Effector memory CD4-positive, alpha-beta T cell (primary cell): Measurements from ENCODE around the gene GTSE1.
A peak's percentile ranks its signal among the peaks of the same experiment; 100 is the strongest.

Source experiments
- DNase-seq, 3 donors: peaks; one replicate each; pipeline ENCODE4 v3.0.0-alpha.2; 2020
- H3K27ac ChIP-seq: 2 replicates; pipeline ENCODE4 v1.7.0; 2013; ENCODE audit warnings: mild to moderate bottlenecking, low read length, moderate library complexity; ENCODE audit not compliant: insufficient read depth, poor library complexity, severe bottlenecking
- H3K27me3 ChIP-seq: replicated peaks from 2 replicates; pipeline ENCODE4 v1.7.0; 2013; ENCODE audit warnings: mild to moderate bottlenecking, low read length; ENCODE audit not compliant: insufficient read depth, control insufficient read depth, poor library complexity, severe bottlenecking
- H3K36me3 ChIP-seq: 2 replicates; pipeline ENCODE4 v1.7.0; 2013; ENCODE audit warnings: mild to moderate bottlenecking, low read length, moderate library complexity; ENCODE audit not compliant: control insufficient read depth, insufficient read depth
- H3K4me1 ChIP-seq: 2 replicates; pipeline ENCODE4 v1.7.0; 2013; ENCODE audit warnings: low read length, mild to moderate bottlenecking; ENCODE audit not compliant: control insufficient read depth, insufficient read depth, poor library complexity, severe bottlenecking
- H3K4me3 ChIP-seq: 2 replicates; pipeline ENCODE4 v1.7.0; 2013; ENCODE audit warnings: low read length, low read depth, mild to moderate bottlenecking; ENCODE audit not compliant: insufficient read depth, poor library complexity, severe bottlenecking
- H3K9me3 ChIP-seq: 2 replicates; pipeline ENCODE4 v1.7.0; 2013; ENCODE audit warnings: mild to moderate bottlenecking, low read length, moderate library complexity; ENCODE audit not compliant: control insufficient read depth

GTSE1 gene

DNA sequence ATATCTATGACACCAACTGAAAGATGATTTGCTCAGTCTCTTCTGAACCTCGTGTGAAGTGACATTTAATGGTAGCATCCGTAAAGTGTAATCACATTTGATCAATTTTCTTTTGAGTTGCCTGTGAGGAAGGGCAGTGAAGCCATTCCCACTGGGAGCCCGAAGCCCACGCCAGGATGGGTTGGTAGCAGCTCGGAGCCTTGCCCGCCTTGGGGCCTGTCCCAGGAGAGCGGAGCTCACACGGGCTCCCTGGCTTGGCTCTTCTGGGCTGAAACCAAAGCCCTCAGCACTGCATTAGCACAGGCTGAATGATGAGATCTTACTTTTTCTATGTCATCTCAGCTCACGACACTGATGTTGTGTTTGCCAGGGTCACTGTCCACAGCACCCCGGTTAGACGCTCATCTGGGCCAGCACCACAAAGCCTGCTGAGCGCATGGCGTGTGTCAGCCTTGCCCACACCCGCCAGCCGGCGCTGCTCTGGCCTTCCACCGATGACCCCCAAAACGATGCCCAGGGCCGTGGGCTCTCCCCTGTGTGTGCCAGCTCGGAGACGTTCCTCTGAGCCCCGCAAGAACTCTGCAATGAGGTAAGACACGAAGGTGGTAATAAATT is 29.5 kb downstream of the GTSE1 start:
- no peaks in the 10 kb centered on the region for H3K27me3 ChIP-seq
- no peak overlapping the region for H3K4me3 ChIP-seq
- no peaks in the 10 kb centered on the region for H3K36me3 ChIP-seq
- H3K27ac ChIP-seq: no peak overlapping the region
- no peak for DNase-seq
- H3K4me1 ChIP-seq: no peaks in the 10 kb centered on the region
- H3K9me3 ChIP-seq: no peaks in the 10 kb centered on the region

DNA sequence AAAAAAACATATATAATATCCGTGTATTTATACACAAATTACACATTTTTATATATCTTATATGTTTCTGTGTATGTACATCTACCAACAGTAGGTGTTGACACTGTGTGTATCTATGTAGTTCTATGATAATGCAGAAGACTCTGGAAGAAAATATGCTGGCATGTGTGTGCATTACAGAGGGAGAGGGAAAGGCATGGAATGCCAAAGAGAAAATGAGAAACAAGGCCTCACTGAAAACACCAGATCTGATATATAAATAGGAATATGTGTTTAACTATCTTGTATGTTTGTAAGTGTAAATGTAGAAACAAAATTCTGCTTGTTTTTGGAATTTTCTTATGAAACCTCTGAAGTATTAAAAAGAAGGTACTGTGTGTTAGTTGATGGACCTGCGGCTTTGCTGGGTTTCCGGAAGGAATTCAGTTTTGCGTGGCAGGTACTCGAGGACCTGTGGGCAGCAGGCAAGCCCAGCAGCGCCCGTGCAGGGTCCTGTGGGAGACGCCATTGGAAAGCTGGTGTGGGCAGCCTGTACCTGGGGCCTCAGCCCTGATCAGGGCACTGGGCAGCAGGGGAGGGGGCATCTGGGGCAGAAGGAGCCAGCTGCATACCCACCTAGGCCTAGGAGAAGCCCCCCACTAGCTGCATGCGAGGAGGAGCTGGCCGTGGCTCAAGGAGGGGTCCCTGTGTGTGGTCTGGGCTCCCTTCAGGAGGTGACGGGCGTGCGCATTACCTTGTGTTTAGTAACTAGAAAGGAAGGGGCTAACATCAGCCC is 31.2 kb downstream of the GTSE1 start:
- no peak overlapping the region for H3K27ac ChIP-seq
- H3K4me3 ChIP-seq: no peak overlapping the region
- no peaks in the 10 kb centered on the region for H3K36me3 ChIP-seq
- DNase-seq: no peak
- no peaks in the 10 kb centered on the region for H3K27me3 ChIP-seq
- H3K9me3 ChIP-seq: no peaks in the 10 kb centered on the region
- H3K4me1 ChIP-seq: no peaks in the 10 kb centered on the region

DNA sequence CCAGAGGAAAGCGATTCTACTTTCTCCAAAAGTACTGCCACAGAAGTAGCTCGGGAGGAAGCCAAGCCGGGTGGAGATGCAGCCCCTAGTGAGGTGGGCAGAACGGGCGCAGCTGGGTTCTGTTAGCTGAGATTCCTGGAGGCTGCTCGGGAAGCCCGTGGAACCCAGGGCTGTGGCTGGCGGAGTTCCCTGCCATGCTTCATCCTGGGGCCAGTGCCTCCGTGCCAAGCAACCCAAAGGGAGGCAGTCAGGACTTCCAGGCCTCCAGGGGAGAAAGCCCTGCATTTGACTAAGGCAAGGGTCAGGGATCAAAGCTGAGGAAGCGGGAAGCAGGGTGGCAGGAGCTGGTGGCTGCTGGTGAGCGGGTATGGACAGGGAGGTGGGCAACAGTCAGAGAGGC is 32.1 kb downstream of the GTSE1 start:
- Histone ChIP-seq H3K36me3 (no peaks in the 10 kb centered on the region), H3K4me1 (no peaks in the 10 kb centered on the region), H3K4me3 (no peak overlapping the region), H3K9me3 (no peaks in the 10 kb centered on the region), H3K27me3 (no peaks in the 10 kb centered on the region), H3K27ac (no peak overlapping the region)
- DNase-seq: no peak

DNA sequence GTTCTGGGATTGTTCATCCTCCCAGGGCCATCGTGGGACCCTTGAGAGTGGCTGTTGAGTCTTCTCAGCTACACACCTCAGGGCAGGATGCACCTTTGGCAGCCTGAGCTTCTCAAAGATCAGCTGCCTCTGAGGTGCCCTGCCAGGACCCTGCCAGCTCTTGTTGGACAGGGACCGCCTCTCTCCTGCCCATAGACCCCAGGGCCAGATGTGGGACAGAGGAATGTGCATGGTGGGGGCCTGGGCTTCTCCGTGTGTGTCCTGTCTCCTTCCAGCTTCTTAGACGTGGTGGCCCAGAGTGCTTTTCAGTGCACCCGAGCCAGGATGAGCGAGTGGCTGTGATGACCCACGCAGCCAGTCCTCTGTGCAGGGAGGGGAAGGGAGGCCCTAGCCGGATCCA is 32.9 kb downstream of the GTSE1 start:
- Histone ChIP-seq H3K4me1 (no peaks in the 10 kb centered on the region), H3K36me3 (no peaks in the 10 kb centered on the region), H3K9me3 (no peaks in the 10 kb centered on the region), H3K4me3 (no peak overlapping the region), H3K27me3 (no peaks in the 10 kb centered on the region), H3K27ac (no peak overlapping the region)
- no peak for DNase-seq

DNA sequence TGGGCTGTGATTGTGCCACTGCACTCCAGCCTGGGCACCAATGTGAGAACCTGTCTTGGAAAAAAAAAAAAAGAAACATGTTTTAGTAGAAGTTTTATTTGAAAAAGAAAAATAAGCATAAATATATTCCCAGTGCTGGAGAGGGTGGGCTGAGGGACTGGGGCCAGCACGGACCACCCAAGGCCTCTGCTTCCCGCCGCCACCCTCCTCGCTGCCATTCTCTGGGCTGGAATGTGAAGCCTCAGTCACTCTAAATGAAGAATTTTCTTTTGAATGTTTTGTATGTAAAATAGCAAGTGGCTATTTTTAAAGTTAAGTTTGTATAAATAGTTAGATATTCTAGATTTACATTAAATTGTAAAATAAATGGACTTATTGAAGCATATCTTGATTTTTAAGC is 33.8 kb downstream of the GTSE1 start:
- no peak overlapping the region for H3K27ac ChIP-seq
- no peaks in the 10 kb centered on the region for H3K9me3 ChIP-seq
- no peak overlapping the region for H3K4me3 ChIP-seq
- no peaks in the 10 kb centered on the region for H3K27me3 ChIP-seq
- H3K36me3 ChIP-seq: no peaks in the 10 kb centered on the region
- H3K4me1 ChIP-seq: no peaks in the 10 kb centered on the region
- no peak for DNase-seq

DNA sequence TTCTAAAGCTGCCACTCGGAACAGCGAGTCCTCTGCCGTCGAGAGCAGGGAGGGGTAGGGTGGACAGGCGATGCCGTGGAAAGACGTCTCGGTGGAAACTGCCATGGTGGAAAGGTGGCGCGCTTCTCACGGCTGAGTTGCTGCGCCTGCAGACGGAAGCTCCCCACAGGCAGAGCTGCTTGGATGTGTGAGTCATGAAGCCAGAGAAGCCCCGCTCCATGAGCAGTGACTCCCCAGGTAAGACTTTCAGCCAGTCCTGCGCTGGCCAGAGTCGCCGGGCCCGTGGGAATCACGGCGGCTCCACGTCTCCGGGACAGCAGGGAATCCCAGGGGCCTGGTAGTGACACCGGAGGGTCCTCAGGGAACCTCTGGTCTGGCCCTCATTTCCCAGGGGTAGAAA is 34.8 kb downstream of the GTSE1 start:
- H3K27ac ChIP-seq: no peak overlapping the region
- H3K27me3 ChIP-seq: no peaks in the 10 kb centered on the region
- H3K4me3 ChIP-seq: no peak overlapping the region
- H3K36me3 ChIP-seq: no peaks in the 10 kb centered on the region
- no peaks in the 10 kb centered on the region for H3K9me3 ChIP-seq
- DNase-seq: no peak
- peaks cover 4% of the 10 kb centered on the region for H3K4me1 ChIP-seq

DNA sequence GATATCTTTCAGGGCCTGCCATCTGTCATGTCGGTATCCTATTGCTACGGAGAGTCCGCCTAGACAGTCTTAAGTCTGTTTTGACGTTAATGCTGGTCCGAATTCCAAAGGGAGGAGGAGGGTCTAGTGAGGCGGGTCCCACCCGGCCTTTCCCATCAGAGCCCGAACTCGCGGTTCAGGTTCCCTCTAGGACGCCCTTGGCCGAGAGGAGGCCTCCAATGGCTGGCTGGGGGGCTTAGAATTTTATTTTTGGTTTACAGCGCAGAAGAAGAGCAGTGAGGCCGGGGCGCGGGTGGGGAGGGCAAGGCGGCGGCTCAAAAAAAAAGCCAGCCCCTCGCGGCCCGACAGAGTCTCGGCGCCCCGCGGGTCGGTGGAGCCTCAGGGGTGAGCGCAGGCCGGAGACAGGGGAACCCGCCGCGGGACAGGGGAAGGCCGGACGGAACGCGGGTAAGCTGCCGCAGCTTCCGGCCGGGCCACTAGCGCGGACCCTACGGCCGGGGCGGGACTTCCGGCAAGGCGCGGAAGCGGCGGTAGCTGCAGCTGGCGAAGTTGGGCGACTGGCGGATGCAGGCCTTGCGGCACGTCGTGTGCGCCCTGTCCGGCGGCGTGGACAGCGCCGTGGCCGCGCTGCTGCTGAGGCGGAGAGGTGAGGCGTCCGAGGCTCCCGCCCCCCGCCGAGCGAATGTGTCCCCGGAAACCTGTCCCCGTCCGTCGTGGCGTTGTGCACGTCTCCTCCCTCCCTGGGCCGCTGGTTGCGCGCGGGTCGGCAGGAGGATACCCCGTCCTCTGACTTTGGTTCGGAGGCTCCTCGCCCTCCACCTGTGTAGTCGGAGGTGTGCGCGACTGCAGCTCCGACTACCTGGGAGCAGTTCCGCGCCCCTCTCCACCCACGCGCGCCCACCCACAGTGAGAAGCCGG is 38.8 kb downstream of the GTSE1 start, which contains the start of gene TRMU:
TSS of gene TRMU (plus strand) at position 514 of the 918 bp plus-strand sequence. CDS start at position 565, 51 bp downstream.
- peak; percentile 38 to 57 (median 45) for DNase-seq
- H3K27me3 ChIP-seq: no peaks in the 10 kb centered on the region
- H3K27ac ChIP-seq: peak within 1 kb of the TSS; percentile 68
- peaks cover 10% of the 10 kb centered on the region for H3K4me1 ChIP-seq
- H3K36me3 ChIP-seq: peaks cover 26% of the 10 kb centered on the region
- H3K9me3 ChIP-seq: no peaks in the 10 kb centered on the region
- peak within 1 kb of the TSS; percentile 99 for H3K4me3 ChIP-seq

DNA sequence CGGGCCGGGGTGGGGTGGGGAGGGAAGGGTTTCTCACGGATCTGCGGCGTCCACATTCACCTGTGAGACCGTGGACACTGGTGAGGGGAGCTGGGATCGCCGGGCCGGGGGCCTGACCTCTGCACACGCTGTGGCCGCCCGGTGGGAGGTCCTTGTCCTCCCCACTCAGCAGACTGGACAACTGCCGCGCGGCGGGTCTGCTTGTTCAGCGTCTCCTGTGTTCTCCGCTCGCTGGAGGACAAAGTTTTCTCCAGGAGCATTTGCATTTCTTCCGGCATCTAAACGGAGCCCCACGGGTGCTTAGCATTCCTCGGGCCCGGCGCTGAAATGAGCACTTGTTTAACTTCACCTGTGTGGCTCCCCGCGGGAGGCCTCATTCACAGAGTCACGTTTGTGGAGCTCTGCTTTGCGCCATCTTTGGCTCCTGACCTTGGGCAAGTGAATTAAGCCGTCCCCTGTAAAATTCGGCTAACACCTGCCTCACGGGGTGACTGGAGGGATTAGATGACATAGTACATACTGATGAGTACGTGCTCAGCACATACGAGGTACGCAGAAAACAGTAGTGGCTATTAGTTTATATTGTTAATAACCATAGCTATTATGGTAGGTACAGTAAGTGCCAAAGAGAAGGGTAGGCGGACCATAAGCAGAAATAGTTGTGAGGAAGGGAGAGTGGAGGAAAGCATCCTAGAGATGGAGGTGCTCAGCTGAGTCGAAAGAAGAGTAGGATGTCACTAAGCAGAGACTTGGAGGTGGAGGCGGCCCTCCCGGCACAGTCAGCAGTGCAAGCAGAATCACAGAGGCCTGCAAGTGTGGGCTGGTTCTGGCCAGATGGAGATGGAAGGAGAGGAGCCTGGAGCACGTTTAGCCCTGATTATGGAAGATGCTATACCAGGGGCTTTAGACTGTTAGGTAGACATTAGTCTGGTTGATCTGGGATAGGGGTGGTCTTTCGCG is 39.7 kb downstream of the GTSE1 start:
- H3K4me3 ChIP-seq: peak overlapping the region; percentile 99
- no peak for DNase-seq
- H3K27me3 ChIP-seq: no peaks in the 10 kb centered on the region
- H3K9me3 ChIP-seq: no peaks in the 10 kb centered on the region
- H3K27ac ChIP-seq: peak overlapping the region; percentile 68
- peaks cover 10% of the 10 kb centered on the region for H3K4me1 ChIP-seq
- H3K36me3 ChIP-seq: peaks cover 32% of the 10 kb centered on the region

DNA sequence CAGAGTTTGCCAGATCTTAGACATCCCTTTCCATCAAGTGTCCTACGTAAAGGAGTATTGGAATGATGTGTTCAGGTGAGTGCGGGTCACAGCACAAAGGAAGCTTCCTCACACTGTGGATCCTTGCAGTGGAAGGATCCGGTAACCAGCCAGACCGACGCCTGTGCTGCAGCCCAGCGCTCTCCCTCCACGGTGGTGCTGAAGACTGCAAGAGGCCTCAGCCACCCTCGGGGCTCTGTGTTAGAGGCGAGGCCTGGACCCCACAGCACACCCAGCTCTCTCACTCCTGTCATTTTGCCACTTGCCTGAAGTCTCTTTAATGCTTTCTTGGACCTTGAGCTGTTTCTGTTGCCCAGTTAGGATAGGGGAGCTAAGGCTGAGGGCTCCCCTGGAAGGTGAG is 41.2 kb downstream of the GTSE1 start:
- Histone ChIP-seq H3K27me3 (no peaks in the 10 kb centered on the region), H3K27ac (no peak overlapping the region), H3K4me1 (peaks cover 10% of the 10 kb centered on the region), H3K36me3 (peaks cover 42% of the 10 kb centered on the region), H3K9me3 (no peaks in the 10 kb centered on the region), H3K4me3 (no peak overlapping the region)
- no peak for DNase-seq
